ENCODE measurements around the gene VENTX.

DNA sequence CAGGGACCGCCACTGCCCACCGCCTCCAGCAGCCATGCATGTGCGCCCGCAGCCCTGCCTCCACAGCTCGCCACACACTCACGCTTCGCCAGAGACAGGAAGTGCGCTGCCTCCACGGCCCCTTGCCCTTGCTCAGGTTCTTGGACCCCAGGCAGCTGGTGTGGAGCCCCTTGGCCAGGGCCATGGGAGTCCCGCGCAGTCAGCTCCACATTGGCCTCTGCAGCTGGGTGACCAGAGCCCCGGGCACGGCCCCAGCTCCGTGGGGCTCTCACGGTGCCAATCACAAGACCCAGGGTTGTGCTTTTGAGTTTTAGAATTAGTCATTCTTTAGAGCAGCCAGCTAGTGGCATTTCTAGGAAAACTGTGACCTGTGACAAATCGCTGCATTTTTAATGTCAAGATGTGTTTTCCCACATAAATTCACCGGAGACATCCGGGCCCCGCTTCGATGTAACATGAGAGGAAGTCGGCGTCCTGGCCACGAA is 11.9 kb upstream of the VENTX start:
- TF ChIP-seq, protein P1, sequence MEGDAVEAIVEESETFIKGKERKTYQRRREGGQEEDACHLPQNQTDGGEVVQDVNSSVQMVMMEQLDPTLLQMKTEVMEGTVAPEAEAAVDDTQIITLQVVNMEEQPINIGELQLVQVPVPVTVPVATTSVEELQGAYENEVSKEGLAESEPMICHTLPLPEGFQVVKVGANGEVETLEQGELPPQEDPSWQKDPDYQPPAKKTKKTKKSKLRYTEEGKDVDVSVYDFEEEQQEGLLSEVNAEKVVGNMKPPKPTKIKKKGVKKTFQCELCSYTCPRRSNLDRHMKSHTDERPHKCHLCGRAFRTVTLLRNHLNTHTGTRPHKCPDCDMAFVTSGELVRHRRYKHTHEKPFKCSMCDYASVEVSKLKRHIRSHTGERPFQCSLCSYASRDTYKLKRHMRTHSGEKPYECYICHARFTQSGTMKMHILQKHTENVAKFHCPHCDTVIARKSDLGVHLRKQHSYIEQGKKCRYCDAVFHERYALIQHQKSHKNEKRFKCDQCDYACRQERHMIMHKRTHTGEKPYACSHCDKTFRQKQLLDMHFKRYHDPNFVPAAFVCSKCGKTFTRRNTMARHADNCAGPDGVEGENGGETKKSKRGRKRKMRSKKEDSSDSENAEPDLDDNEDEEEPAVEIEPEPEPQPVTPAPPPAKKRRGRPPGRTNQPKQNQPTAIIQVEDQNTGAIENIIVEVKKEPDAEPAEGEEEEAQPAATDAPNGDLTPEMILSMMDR (IDR thresholded peaks at IDR 0.05; ENCODE audit: extremely low read depth in 1 of 2, insufficient read depth in 1 of 2, low read depth in 1 of 2, low read length in 2 of 2), result no peak
- no peak for TF ChIP-seq MYC (IDR thresholded peaks at IDR 0.05; ENCODE audit: low read depth, low read length)
- no peak for TF ChIP-seq POLR2A (IDR thresholded peaks at IDR 0.05; ENCODE audit: low read depth, low read length)

Measured in endothelial cell of umbilical vein (primary cell).